Subcutaneous preadipocyte (primary cell): ENCODE results near the gene DRAM1. TPM values are rescaled to one million over a fixed set of nuclear protein-coding genes. Genes with fewer than 3 reads are reported as not detected.

Experiments
- small RNA-seq: library from RNA; depleted of rRNA; stranded (forward); fragments of <200 nt; gene quantifications from one replicate; pipeline ENCODE3, GENCODE V24; 2012
- total RNA-seq: library from RNA; depleted of rRNA; stranded (reverse); fragments of >200 nt; gene quantifications from 2 replicates; pipeline ENCODE4 v1.2.3, GENCODE V29; 2012

Gene DRAM1, protein sequence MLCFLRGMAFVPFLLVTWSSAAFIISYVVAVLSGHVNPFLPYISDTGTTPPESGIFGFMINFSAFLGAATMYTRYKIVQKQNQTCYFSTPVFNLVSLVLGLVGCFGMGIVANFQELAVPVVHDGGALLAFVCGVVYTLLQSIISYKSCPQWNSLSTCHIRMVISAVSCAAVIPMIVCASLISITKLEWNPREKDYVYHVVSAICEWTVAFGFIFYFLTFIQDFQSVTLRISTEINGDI
- total RNA-seq, result 10.0 and 11.4 TPM in 2 replicates

DNA sequence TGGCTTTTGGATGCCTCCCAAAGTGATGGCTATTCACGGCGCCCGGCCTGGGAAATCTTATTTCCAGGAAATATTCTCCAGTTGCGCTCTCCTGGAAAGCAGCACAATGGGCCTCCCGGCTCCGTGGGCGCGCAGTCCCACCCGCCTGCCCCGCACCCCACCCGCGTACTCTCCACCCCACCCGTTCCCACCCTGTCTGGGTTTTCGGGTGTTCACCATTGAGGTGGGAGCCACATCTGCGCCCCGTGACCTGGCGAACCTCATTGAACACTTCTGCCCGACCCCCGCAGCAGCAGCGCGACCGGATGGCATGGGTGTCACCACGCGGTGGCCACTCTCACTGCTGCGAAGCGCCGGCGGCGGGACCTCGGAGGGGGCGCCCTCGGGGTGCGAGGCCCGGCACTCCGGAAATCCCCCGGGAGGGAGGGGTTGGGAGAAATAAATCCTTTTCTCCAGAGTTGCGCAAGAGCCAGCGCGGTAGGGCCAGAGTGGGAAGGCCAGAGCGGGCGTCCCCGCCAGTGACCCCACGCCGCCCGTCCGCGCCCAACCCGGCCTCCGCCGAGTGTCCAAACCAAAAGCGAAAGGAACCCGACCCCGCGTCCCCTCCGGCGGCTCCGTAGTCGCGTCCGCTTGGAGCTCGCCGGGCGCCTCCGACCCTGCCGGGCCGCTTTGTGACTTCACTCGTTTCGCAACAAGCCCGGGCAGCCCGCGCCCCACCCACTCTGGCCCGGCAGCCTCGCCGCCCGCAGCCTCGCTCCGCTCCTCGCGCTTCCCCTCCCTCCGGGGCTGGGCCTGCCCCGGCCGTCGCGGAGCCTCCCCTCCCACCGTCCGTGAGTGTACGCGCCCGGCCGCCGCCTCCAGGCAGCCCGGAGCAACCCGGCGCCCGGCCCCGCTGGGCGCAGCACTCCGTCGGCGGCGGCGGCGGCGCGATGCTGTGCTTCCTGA, at the start of gene DRAM1:
Gene DRAM1, plus strand, starts transcription at position 720 of the 945 bp plus-strand sequence. Its CDS starts 210 bp downstream, at position 930.

DNA sequence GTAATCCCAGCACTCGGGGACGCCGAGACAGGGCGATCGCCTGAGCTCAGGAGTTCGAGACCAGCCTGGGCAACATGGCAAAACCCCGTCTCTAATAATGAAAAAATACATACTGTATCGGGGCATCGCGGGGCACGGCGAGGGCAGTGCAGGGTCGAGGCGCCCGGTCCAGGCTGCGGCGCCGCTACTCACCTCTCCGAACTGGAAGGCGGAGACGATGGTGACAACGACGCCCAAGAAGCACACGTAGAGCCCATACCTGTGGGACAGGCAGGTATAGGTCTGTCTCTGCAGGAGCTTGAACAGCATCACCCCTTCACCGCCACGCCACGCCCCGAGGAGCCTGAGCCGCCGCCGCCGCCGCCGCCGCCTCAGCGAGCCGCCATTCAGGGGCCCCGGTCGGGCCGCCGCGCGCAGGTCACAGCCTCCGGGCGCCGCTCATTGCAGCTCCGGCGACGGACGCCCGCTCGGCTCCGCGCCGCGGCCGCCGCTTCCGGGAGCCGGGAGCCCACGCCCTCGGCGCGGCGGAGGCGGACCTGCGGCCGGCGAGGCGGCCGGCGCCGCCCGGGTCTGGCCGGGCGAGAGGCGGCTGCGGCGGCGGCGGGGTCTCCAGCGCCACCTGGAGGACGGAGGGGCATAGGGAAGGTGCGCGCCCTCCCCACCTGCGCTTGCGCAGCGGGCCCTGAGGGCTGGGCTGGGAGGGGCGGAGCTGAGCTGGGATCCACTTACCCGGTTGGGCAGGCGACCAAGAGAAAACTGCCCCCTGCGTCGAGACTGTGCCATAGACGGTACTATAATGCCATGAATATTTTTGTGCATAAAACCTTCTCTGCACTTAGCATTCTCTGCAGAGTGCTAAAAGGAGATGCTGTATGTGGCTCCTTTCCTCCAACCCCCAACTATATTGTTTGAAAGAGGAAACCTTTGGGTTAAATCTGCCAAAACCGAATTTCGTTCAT, 46.7 kb upstream of the DRAM1 start, which contains the start of gene GNPTAB:
Gene GNPTAB, minus strand, starts transcription at position 593 of the 959 bp plus-strand sequence. Its CDS starts 284 bp downstream, at position 309.

Small RNAs within 50 kb of the gene (small RNA-seq; reads per million reads assigned to genes)
- gene RNA5SP369 (not detected), gene RNU6-1183P (not detected)

Other genes starting within 250 kb of the DRAM1 start
- 25.7 and 33.2 TPM in 2 replicates for gene CHPT1, start 179.9 kb upstream of the DRAM1 start, total RNA-seq
- 0.39 TPM in 1 of 2 replicates, not detected in the other for gene SYCP3, start 138.1 kb upstream of the DRAM1 start, total RNA-seq
- gene GNPTAB, start 46.6 kb upstream of the DRAM1 start, total RNA-seq, result 15.4 and 22.3 TPM in 2 replicates
- 64.1 and 74.2 TPM in 2 replicates for gene WASHC3, start 184.4 kb downstream of the DRAM1 start, total RNA-seq
- gene NUP37, start 242.5 kb downstream of the DRAM1 start, total RNA-seq, result 41.5 and 44.2 TPM in 2 replicates
- 14.3 and 20.5 TPM in 2 replicates for gene PARPBP, start 242.6 kb downstream of the DRAM1 start, total RNA-seq